Mesenchymal stem cell (in vitro differentiated cells and primary cell): ENCODE measurements around the gene CCDC6.

Experiments
- DNase-seq: peaks from one replicate; pipeline ENCODE4 v3.0.0-alpha.2; 2013
- H2AFZ ChIP-seq: one replicate; pipeline ENCODE4 v1.6.1; 2013; ENCODE audit warnings: low read depth, mild to moderate bottlenecking, control low read depth, inconsistent platforms, low read length, moderate library complexity
- H2AK5ac ChIP-seq: 2 replicates; pipeline ENCODE4 v1.6.1; 2013; ENCODE audit warnings: low read length, moderate library complexity, mild to moderate bottlenecking, inconsistent platforms; ENCODE audit not compliant: severe bottlenecking
- H2BK120ac ChIP-seq: one replicate; pipeline ENCODE4 v1.6.1; 2013; ENCODE audit warnings: low read depth, mild to moderate bottlenecking, inconsistent platforms, low read length, moderate library complexity
- H2BK12ac ChIP-seq, 2 experiments: one replicate each; pipeline ENCODE4 v1.6.1; 2013; ENCODE audit warnings: inconsistent platforms in 2 of 2, low read length in 2 of 2, mild to moderate bottlenecking in 2 of 2, moderate library complexity in 2 of 2, control low read depth in 1 of 2
- H2BK15ac ChIP-seq: one replicate; pipeline ENCODE4 v1.6.1; 2013; ENCODE audit warnings: mild to moderate bottlenecking, low read depth, inconsistent platforms; ENCODE audit not compliant: poor library complexity, severe bottlenecking
- H2BK5ac ChIP-seq: 2 replicates; pipeline ENCODE4 v1.6.1; 2013; ENCODE audit warnings: low read depth, mild to moderate bottlenecking, low read length, control low read depth, inconsistent platforms; ENCODE audit not compliant: poor library complexity, severe bottlenecking
- H3K14ac ChIP-seq, 2 experiments: one replicate each; pipeline ENCODE4 v1.6.1; 2013; ENCODE audit warnings: inconsistent platforms in 2 of 2, low read length in 2 of 2, control low read depth in 1 of 2, mild to moderate bottlenecking in 1 of 2, moderate library complexity in 1 of 2
- H3K18ac ChIP-seq, 2 experiments: one replicate each; pipeline ENCODE4 v1.6.1; 2013; ENCODE audit warnings: inconsistent platforms in 2 of 2, low read length in 2 of 2, control low read depth in 1 of 2, low read depth in 1 of 2, mild to moderate bottlenecking in 1 of 2
- H3K23ac ChIP-seq, 2 experiments: one replicate each; pipeline ENCODE4 v1.6.1; 2013; ENCODE audit warnings: inconsistent platforms in 2 of 2, low read length in 2 of 2, mild to moderate bottlenecking in 2 of 2, moderate library complexity in 2 of 2, control low read depth in 1 of 2
- H3K27ac ChIP-seq: 2 replicates; pipeline ENCODE4 v1.5.1; 2013; ENCODE audit warnings: mild to moderate bottlenecking, moderate library complexity, low read length, control low read depth, inconsistent platforms; ENCODE audit not compliant: poor library complexity, severe bottlenecking
- H3K27me3 ChIP-seq, 2 experiments: 2 replicates each; pipeline versions ENCODE4 v1.6.1 to v1.7.0; 2013; ENCODE audit warnings: low read length in 2 of 2, mild to moderate bottlenecking in 2 of 2, moderate library complexity in 2 of 2, control low read depth in 1 of 2, inconsistent platforms in 1 of 2; ENCODE audit not compliant: control insufficient read depth in 1 of 2, insufficient read depth in 1 of 2
- H3K36me3 ChIP-seq, 2 experiments: 2 replicates each; pipeline versions ENCODE4 v1.6.1 to v1.7.0; 2013; ENCODE audit warnings: low read length in 2 of 2, control low read depth in 1 of 2, inconsistent platforms in 1 of 2, low read depth in 1 of 2, mild to moderate bottlenecking in 1 of 2; ENCODE audit not compliant: insufficient read depth in 2 of 2, control insufficient read depth in 1 of 2
- H3K4ac ChIP-seq, 2 experiments: one replicate each; pipeline ENCODE4 v1.6.1; 2013; ENCODE audit warnings: inconsistent platforms in 2 of 2, low read length in 2 of 2, mild to moderate bottlenecking in 2 of 2, moderate library complexity in 2 of 2, control low read depth in 1 of 2, low read depth in 1 of 2
- H3K4me1 ChIP-seq: 2 replicates; pipeline ENCODE4 v1.6.1; 2013; ENCODE audit warnings: low read depth, low read length, control low read depth; ENCODE audit not compliant: control insufficient read depth, insufficient read depth
- H3K4me2 ChIP-seq: 2 replicates; pipeline ENCODE4 v1.6.1; 2013; ENCODE audit warnings: low read length, mild to moderate bottlenecking, inconsistent platforms; ENCODE audit not compliant: poor library complexity, severe bottlenecking
- H3K4me3 ChIP-seq, 2 experiments: 2 replicates each; pipeline versions ENCODE4 v1.5.1 to v1.7.0; 2013; ENCODE audit warnings: low read length in 2 of 2, mild to moderate bottlenecking in 2 of 2, control low read depth in 1 of 2, low read depth in 1 of 2; ENCODE audit not compliant: insufficient read depth in 1 of 2
- H3K79me1 ChIP-seq: replicated peaks from 2 replicates; pipeline ENCODE4 v1.6.1; 2013; ENCODE audit warnings: mild to moderate bottlenecking, control low read depth, low read length, inconsistent platforms; ENCODE audit not compliant: poor library complexity, severe bottlenecking
- H3K9ac ChIP-seq: 2 replicates; pipeline ENCODE4 v1.7.0; 2013; ENCODE audit warnings: mild to moderate bottlenecking, low read length, moderate library complexity
- H3K9me3 ChIP-seq: 2 replicates; pipeline ENCODE4 v1.7.0; 2013; ENCODE audit warnings: mild to moderate bottlenecking, low read length; ENCODE audit not compliant: control insufficient read depth
- H4K8ac ChIP-seq: one replicate; pipeline ENCODE4 v1.6.1; 2013; ENCODE audit warnings: inconsistent platforms, mild to moderate bottlenecking, low read length, moderate library complexity
- H4K91ac ChIP-seq: one replicate; pipeline ENCODE4 v1.6.1; 2013; ENCODE audit warnings: mild to moderate bottlenecking, low read length, inconsistent platforms
- WGBS: methylation state at CpG from one replicate; pipeline ENCODE4 v1.1.7; 2013; ENCODE audit warnings: mixed read lengths; 5-methylcytosine and 5-hydroxymethylcytosine counted together

CCDC6 gene

DNA sequence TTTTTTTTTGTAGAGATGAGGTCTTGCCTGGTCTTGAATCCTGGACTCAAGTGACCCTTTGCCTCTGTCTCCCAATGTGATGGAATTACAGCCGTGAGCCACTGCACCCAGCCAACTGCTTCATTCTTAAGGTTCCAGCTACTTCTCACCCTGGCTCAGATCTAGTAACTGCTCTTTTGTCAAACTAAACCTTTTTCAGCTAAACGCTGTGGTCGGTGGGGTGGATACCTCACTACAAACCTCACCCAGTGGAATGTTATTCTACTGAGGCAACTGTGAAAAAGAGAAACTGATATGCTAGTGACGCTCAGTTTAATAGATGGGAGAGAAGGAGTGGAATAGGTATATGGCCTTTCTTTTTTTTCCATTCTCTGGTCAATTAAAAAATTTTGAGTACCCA is 151.4 kb downstream of the CCDC6 start:
- H3K27ac ChIP-seq = no peak overlapping the region
- no peak overlapping the region for H3K4ac ChIP-seq
- WGBS = 95% methylated on average over 1 of the region's 4 CpGs
- no peak overlapping the region for H3K4me2 ChIP-seq
- no peak overlapping the region for H3K23ac ChIP-seq
- no peak overlapping the region for H3K4me3 ChIP-seq
- H3K27me3 ChIP-seq = peaks cover 0 to 10% of the 10 kb centered on the region in 2 experiments
- no peak overlapping the region for H4K91ac ChIP-seq
- H3K14ac ChIP-seq = no peak overlapping the region
- H2AFZ ChIP-seq = no peak overlapping the region
- no peak overlapping the region for H2BK5ac ChIP-seq
- H3K9me3 ChIP-seq = no peaks in the 10 kb centered on the region
- no peak for DNase-seq
- H3K36me3 ChIP-seq = no peaks in the 10 kb centered on the region
- H2BK12ac ChIP-seq = no peak overlapping the region
- no peak overlapping the region for H3K9ac ChIP-seq
- no peak overlapping the region for H2AK5ac ChIP-seq
- H2BK120ac ChIP-seq = no peak overlapping the region
- no peaks in the 10 kb centered on the region for H3K79me1 ChIP-seq
- H4K8ac ChIP-seq = no peak overlapping the region
- no peak overlapping the region for H3K18ac ChIP-seq
- no peaks in the 10 kb centered on the region for H3K4me1 ChIP-seq
- H2BK15ac ChIP-seq = no peak overlapping the region

DNA sequence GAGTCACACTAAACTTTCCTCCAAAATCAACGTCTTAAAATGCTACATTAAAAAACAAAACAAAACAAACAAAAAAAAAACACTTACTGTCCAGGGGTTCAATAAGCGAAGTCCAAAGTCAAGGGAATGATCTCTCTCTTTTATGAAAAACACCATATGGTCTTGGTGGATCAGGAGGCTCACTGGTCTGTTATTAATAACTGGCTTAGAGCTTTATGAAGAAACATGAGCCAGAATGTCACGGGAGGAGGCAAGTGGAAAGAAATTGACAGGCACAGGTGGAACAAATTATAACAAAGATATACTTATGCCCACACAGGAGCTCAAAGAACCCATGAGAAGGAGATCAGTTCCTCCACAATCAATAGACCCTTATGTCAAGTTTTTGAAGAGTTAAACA is 153.1 kb downstream of the CCDC6 start, which contains the start of gene MRLN:
Gene MRLN, minus strand, starts transcription at position 189 of the 400 bp plus-strand sequence.
- no peak within 1 kb of the TSS for H3K18ac ChIP-seq
- no peak within 1 kb of the TSS for H2BK5ac ChIP-seq
- H3K4me2 ChIP-seq = no peak within 1 kb of the TSS
- H2BK15ac ChIP-seq = no peak within 1 kb of the TSS
- DNase-seq = no peak
- H2AFZ ChIP-seq = no peak within 1 kb of the TSS
- no peaks in the 10 kb centered on the region for H3K36me3 ChIP-seq
- H3K4me1 ChIP-seq = no peaks in the 10 kb centered on the region
- no peak within 1 kb of the TSS for H3K23ac ChIP-seq
- no peak within 1 kb of the TSS for H3K14ac ChIP-seq
- no peak within 1 kb of the TSS for H4K91ac ChIP-seq
- H3K27me3 ChIP-seq = peaks cover 0 to 12% of the 10 kb centered on the region in 2 experiments
- no peak within 1 kb of the TSS for H2BK120ac ChIP-seq
- H3K4ac ChIP-seq = no peak within 1 kb of the TSS
- WGBS = 72% methylated on average over 2 of the region's 3 CpGs
- H3K79me1 ChIP-seq = no peaks in the 10 kb centered on the region
- no peak within 1 kb of the TSS for H3K4me3 ChIP-seq
- no peak within 1 kb of the TSS for H2AK5ac ChIP-seq
- no peak within 1 kb of the TSS for H3K9ac ChIP-seq
- H3K9me3 ChIP-seq = no peaks in the 10 kb centered on the region
- no peak within 1 kb of the TSS for H4K8ac ChIP-seq
- no peak within 1 kb of the TSS for H2BK12ac ChIP-seq
- H3K27ac ChIP-seq = no peak within 1 kb of the TSS

DNA sequence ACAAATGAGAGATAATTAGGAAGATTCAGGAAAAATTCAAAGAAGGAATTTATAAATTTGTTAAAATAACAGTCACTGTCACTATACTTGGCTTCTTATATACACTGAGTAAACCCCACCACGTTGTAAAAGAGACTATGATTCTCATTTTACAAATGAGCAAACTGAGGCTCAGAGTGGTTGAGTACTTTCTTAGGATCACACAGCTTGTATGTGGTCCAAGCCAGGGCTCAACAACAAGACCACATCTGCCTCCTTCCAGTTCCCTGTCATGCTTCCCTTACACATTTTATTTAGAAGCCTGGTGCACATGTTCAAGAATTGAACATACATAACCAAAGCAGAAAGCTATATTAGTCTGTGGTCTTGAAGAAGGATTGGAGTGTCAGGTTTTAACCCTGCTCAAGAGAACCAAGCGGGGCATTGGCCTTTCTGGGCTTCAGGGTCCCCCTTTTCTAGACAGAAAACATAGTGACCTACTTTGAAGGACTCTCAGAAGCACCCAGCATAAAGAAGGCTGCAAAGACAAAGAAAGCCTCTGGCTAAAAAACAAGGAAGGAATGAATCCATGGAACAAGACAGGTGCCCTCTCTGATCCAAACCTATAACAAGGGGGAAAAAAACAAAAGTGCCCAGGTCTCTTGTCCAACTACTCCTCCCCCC is 153.9 kb downstream of the CCDC6 start:
- no peak overlapping the region for H3K18ac ChIP-seq
- H2BK15ac ChIP-seq = no peak overlapping the region
- no peak overlapping the region for H3K4me3 ChIP-seq
- H2BK120ac ChIP-seq = no peak overlapping the region
- no peak overlapping the region for H4K91ac ChIP-seq
- H2AFZ ChIP-seq = no peak overlapping the region
- no peak overlapping the region for H2BK5ac ChIP-seq
- H3K36me3 ChIP-seq = no peaks in the 10 kb centered on the region
- no peaks in the 10 kb centered on the region for H3K9me3 ChIP-seq
- DNase-seq = no peak
- no peaks in the 10 kb centered on the region for H3K4me1 ChIP-seq
- no peak overlapping the region for H3K14ac ChIP-seq
- H3K27ac ChIP-seq = no peak overlapping the region
- no peak overlapping the region for H2AK5ac ChIP-seq
- H3K23ac ChIP-seq = no peak overlapping the region
- H4K8ac ChIP-seq = no peak overlapping the region
- no peak overlapping the region for H3K4ac ChIP-seq
- WGBS = 64% methylated on average over 2 of the region's 2 CpGs
- no peaks in the 10 kb centered on the region for H3K79me1 ChIP-seq
- no peak overlapping the region for H3K4me2 ChIP-seq
- no peak overlapping the region for H2BK12ac ChIP-seq
- peaks cover 0 to 12% of the 10 kb centered on the region in 2 experiments for H3K27me3 ChIP-seq
- no peak overlapping the region for H3K9ac ChIP-seq

DNA sequence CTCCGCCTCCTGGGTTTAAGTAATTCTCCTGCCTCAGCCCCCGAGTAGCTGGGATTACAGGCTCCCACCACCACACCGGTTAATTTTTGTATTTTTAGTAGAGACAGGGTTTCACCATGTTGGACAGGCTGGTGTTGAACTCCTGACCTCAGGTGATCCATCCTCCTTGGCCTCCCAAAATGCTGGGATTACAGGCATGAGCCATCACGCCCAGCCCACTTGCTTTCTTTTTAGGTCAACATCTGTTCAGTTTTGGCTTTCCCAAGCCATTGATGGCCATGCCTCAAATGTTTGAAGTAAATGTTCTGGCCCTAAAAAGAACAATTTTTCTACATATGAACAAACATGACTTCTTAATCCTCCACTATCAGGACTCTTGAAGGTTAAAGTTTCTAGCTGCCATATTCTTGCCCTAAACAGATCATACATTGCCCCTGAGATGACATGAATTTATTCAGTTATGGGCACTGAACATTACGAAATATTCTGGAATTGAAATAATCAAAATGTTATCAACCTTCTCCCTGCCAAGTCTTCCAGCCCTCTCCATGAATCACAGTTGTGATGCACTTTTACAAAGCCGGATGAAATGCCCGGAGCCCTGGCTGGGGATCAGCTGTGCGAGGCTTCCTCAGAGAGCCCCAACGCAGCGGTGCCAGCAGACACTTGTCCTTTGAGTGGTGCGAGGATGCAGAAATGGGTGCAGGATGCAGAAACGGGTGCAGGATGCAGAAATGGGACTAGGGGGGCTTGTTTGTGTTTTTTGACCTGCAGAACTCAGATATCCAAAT is 156.0 kb downstream of the CCDC6 start:
- no peaks in the 10 kb centered on the region for H3K79me1 ChIP-seq
- no peak overlapping the region for H2BK5ac ChIP-seq
- no peak overlapping the region for H3K9ac ChIP-seq
- no peak for DNase-seq
- no peak overlapping the region for H3K4me2 ChIP-seq
- no peak overlapping the region for H3K14ac ChIP-seq
- H3K36me3 ChIP-seq = no peaks in the 10 kb centered on the region
- no peak overlapping the region for H2AK5ac ChIP-seq
- H2BK120ac ChIP-seq = no peak overlapping the region
- no peak overlapping the region for H3K4me3 ChIP-seq
- H2BK15ac ChIP-seq = no peak overlapping the region
- H2AFZ ChIP-seq = no peak overlapping the region
- H3K27me3 ChIP-seq = peaks cover 0 to 15% of the 10 kb centered on the region in 2 experiments
- WGBS = 84% methylated on average over 11 of the region's 12 CpGs
- H4K8ac ChIP-seq = no peak overlapping the region
- H3K27ac ChIP-seq = no peak overlapping the region
- H3K9me3 ChIP-seq = no peaks in the 10 kb centered on the region
- H3K23ac ChIP-seq = no peak overlapping the region
- no peak overlapping the region for H4K91ac ChIP-seq
- no peak overlapping the region for H2BK12ac ChIP-seq
- H3K18ac ChIP-seq = no peak overlapping the region
- no peak overlapping the region for H3K4ac ChIP-seq
- no peaks in the 10 kb centered on the region for H3K4me1 ChIP-seq
